Activated CD8-positive, alpha-beta memory T cell treated with anti-CD3 and anti-CD28 coated beads for 36 hours (primary cell): ENCODE results near the gene OLIG3. TPM values are rescaled to one million over a fixed set of nuclear protein-coding genes. Genes with fewer than 3 reads are reported as not detected.

Source experiments
- CTCF ChIA-PET: fragments of 350-600 bp; sonication (Branson Sonifier 250); formaldehyde crosslinking; loops from one replicate; lab custom pipeline; 2021; ENCODE audit warnings: antibody characterized with exemption; lab: Charles Lee
- POLR2A ChIA-PET: fragments of 350-600 bp; sonication (Branson Sonifier 250); formaldehyde crosslinking; loops from one replicate; lab custom pipeline; 2021; ENCODE audit warnings: antibody characterized with exemption; lab: Charles Lee
- total RNA-seq, 2 experiments: library from RNA; stranded (reverse); gene quantifications; one replicate each; pipeline ENCODE4 v1.2.3, GENCODE V29; 2021

Gene OLIG3
- total RNA-seq = under 1 TPM in 1 of 2 experiments, not detected in 1; 0.17 TPM

GRCh38 chr6:137494281-137494987, at the start of gene OLIG3:
Gene OLIG3 (minus strand): TSS chr6:137494394. CDS start chr6:137494170, 224 bp downstream.
- ChIA-PET CTCF (interaction anchor here (0.5 to 0.7 kb wide), 2 partner anchors 138 to 980 kb away, joined by 3 to 4 read pairs; no protein-coding TSS in a partner anchor), POLR2A (no interaction called here)

GRCh38 chr6:137543114-137543513, 48.9 kb upstream of the OLIG3 start:
- CTCF ChIA-PET = no interaction called here
- POLR2A ChIA-PET = no interaction called here

- ChIA-PET POLR2A (no interaction called here), CTCF (no interaction called here)
Measured at GRCh38 chr6:137542713-137543112, 48.5 kb upstream of the OLIG3 start.

GRCh38 chr6:137541534-137542063, 47.4 kb upstream of the OLIG3 start:
- CTCF ChIA-PET = no interaction called here
- POLR2A ChIA-PET = no interaction called here

GRCh38 chr6:137536104-137536773, 42.0 kb upstream of the OLIG3 start:
- POLR2A ChIA-PET = no interaction called here
- CTCF ChIA-PET = no interaction called here

- ChIA-PET POLR2A (no interaction called here), CTCF (interaction anchor here (0.7 kb wide), 1 partner anchor 20 kb away, joined by 3 read pairs; no protein-coding TSS in a partner anchor)
Measured at GRCh38 chr6:137531376-137532092, 37.3 kb upstream of the OLIG3 start.

GRCh38 chr6:137530404-137530803, 36.2 kb upstream of the OLIG3 start:
- CTCF ChIA-PET = no interaction called here
- POLR2A ChIA-PET = no interaction called here

- ChIA-PET POLR2A (no interaction called here), CTCF (no interaction called here)
Measured at GRCh38 chr6:137522831-137523230, 28.6 kb upstream of the OLIG3 start.

- ChIA-PET POLR2A (no interaction called here), CTCF (no interaction called here)
Measured at GRCh38 chr6:137522198-137522798, 28.1 kb upstream of the OLIG3 start.

- POLR2A ChIA-PET = no interaction called here
- CTCF ChIA-PET = no interaction called here
Measured at GRCh38 chr6:137520520-137520919, 26.3 kb upstream of the OLIG3 start.

- POLR2A ChIA-PET = no interaction called here
Measured at GRCh38 chr6:137519629-137520176, 25.5 kb upstream of the OLIG3 start.

GRCh38 chr6:137518386-137518983, 24.3 kb upstream of the OLIG3 start:
- ChIA-PET CTCF (interaction anchor here (0.6 kb wide), 2 partner anchors 101 to 820 kb away, joined by 3 to 4 read pairs; no protein-coding TSS in a partner anchor), POLR2A (no interaction called here)

More at GRCh38 chr6:137519629-137520176, 25.5 kb upstream of the OLIG3 start:
- CTCF ChIA-PET = no interaction called here

GRCh38 chr6:137514418-137514817, 20.2 kb upstream of the OLIG3 start:
- POLR2A ChIA-PET = no interaction called here
- CTCF ChIA-PET = no interaction called here

- ChIA-PET POLR2A (no interaction called here), CTCF (no interaction called here)
Measured at GRCh38 chr6:137512757-137513605, 18.8 kb upstream of the OLIG3 start.

GRCh38 chr6:137510923-137511322, 16.7 kb upstream of the OLIG3 start:
- ChIA-PET POLR2A (no interaction called here), CTCF (no interaction called here)

- ChIA-PET POLR2A (no interaction called here), CTCF (no interaction called here)
Measured at GRCh38 chr6:137498481-137499190, 4.4 kb upstream of the OLIG3 start.

- CTCF ChIA-PET = interaction anchor here (1.8 kb wide), 1 partner anchor 18 kb away, joined by 3 read pairs; no protein-coding TSS in a partner anchor
- POLR2A ChIA-PET = no interaction called here
Measured at GRCh38 chr6:137497721-137498463, 3.7 kb upstream of the OLIG3 start.
